Activated CD4-positive, alpha-beta T cell treated with anti-CD3 and anti-CD28 coated beads, Interleukin-2, amount 10 ng/mL, durations not matched to agents 24 days and 14 days (primary cell): ENCODE results near the gene PLXNA3. TPM values are rescaled to one million over a fixed set of nuclear protein-coding genes. Genes with fewer than 3 reads are reported as not detected.
"Not testable (repeated sequence)": the region's sequence is repeated elsewhere in the genome, so short reads cannot be mapped to it uniquely, and the experiment has no call there.

Experiments
- DNase-seq: peaks from one replicate; pipeline ENCODE4 v3.0.0; 2022
- H3K27ac Mint-ChIP-seq: one replicate; pipeline ENCODE4 v1.8.0; 2022; ENCODE audit warnings: mild to moderate bottlenecking, mixed read lengths
- H3K27me3 Mint-ChIP-seq: one replicate; pipeline ENCODE4 v1.8.0; 2022; ENCODE audit warnings: mixed read lengths
- H3K36me3 Mint-ChIP-seq: one replicate; pipeline ENCODE4 v1.8.0; 2022; ENCODE audit warnings: low read depth, mild to moderate bottlenecking, mixed read lengths
- H3K4me1 Mint-ChIP-seq: one replicate; pipeline ENCODE4 v1.8.0; 2021; ENCODE audit warnings: mixed read lengths
- H3K4me3 Mint-ChIP-seq: one replicate; pipeline ENCODE4 v1.8.0; 2022; ENCODE audit warnings: mild to moderate bottlenecking, moderate library complexity, mixed read lengths
- H3K9me3 Mint-ChIP-seq: one replicate; pipeline ENCODE4 v1.8.0; 2021; ENCODE audit warnings: mixed read lengths
- intact Hi-C: fragments of 100-400 bp; cut with micrococcal nuclease; formaldehyde crosslinking; loops from one replicate; pipeline ENCODE4 v1.15.1; 2023
- total RNA-seq: library from RNA; stranded (reverse); gene quantifications from 2 replicates; pipeline ENCODE4 v1.2.3, GENCODE V29; 2022

Gene PLXNA3
- total RNA-seq, 1 donor from 2014 or later: 55.9 TPM

- H3K9me3 Mint-ChIP-seq, DNase-seq, H3K4me3 Mint-ChIP-seq, intact Hi-C loops, H3K36me3 Mint-ChIP-seq, H3K27ac Mint-ChIP-seq, H3K27me3 Mint-ChIP-seq, H3K4me1 Mint-ChIP-seq: not testable (repeated sequence)
Measured at GRCh38 chrX:154496591-154497137, 38.6 kb downstream of the PLXNA3 start.

GRCh38 chrX:154501423-154501822 is 43.3 kb downstream of the PLXNA3 start:
- H3K9me3 Mint-ChIP-seq, H3K4me3 Mint-ChIP-seq, H3K36me3 Mint-ChIP-seq, H3K27me3 Mint-ChIP-seq, H3K4me1 Mint-ChIP-seq, DNase-seq, intact Hi-C loops, H3K27ac Mint-ChIP-seq: not testable (repeated sequence)

GRCh38 chrX:154502098-154502497 is 44.0 kb downstream of the PLXNA3 start:
- no peaks in the 10 kb centered on the region for H3K4me1 Mint-ChIP-seq
- H3K9me3 Mint-ChIP-seq: no peaks in the 10 kb centered on the region
- intact Hi-C loops: no loop called here
- no peak overlapping the region for H3K4me3 Mint-ChIP-seq
- no peak overlapping the region for H3K27ac Mint-ChIP-seq
- H3K27me3 Mint-ChIP-seq: no peaks in the 10 kb centered on the region
- peaks cover 4% of the 10 kb centered on the region for H3K36me3 Mint-ChIP-seq
- no peak for DNase-seq

- intact Hi-C loops: no loop called here
- Mint-ChIP-seq H3K9me3 (no peaks in the 10 kb centered on the region), H3K4me3 (no peak overlapping the region), H3K27ac (no peak overlapping the region), H3K36me3 (peaks cover 6% of the 10 kb centered on the region), H3K27me3 (no peaks in the 10 kb centered on the region), H3K4me1 (no peaks in the 10 kb centered on the region)
- no peak for DNase-seq
Measured at GRCh38 chrX:154502989-154503388, 44.9 kb downstream of the PLXNA3 start.

DNA sequence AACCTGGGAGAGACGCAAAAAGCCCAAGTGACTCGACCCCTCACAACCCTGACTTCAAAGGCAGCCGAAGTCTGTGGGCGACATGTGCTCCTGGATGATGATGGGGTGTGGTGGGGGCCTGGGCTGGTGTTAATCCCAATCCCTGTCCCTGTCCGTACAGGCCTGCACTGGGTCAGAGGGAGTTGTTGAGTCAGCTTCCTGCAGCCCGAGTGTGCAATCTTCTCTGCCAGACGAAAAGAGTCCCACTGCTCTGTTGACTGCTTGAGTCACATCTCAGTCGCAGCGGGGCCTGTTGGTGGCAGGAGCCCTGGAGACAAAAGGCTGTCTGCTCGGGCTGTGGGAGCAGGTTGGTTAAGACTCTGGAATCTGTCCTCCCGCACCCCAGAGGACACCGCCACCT is 47.7 kb downstream of the PLXNA3 start:
- no peaks in the 10 kb centered on the region for H3K27me3 Mint-ChIP-seq
- H3K4me3 Mint-ChIP-seq: no peak overlapping the region
- H3K36me3 Mint-ChIP-seq: peaks cover 21% of the 10 kb centered on the region
- peaks cover 1% of the 10 kb centered on the region for H3K4me1 Mint-ChIP-seq
- H3K9me3 Mint-ChIP-seq: no peaks in the 10 kb centered on the region
- no peak for DNase-seq
- intact Hi-C loops: no loop called here
- H3K27ac Mint-ChIP-seq: no peak overlapping the region

GRCh38 chrX:154506483-154507332 is 48.6 kb downstream of the PLXNA3 start:
- no peaks in the 10 kb centered on the region for H3K9me3 Mint-ChIP-seq
- H3K27me3 Mint-ChIP-seq: no peaks in the 10 kb centered on the region
- DNase-seq: no peak
- peaks cover 23% of the 10 kb centered on the region for H3K36me3 Mint-ChIP-seq
- intact Hi-C loops: no loop called here
- peaks cover 6% of the 10 kb centered on the region for H3K4me1 Mint-ChIP-seq
- H3K27ac Mint-ChIP-seq: no peak overlapping the region
- no peak overlapping the region for H3K4me3 Mint-ChIP-seq

GRCh38 chrX:154507673-154508383 is 49.7 kb downstream of the PLXNA3 start:
- no peaks in the 10 kb centered on the region for H3K27me3 Mint-ChIP-seq
- intact Hi-C loops: no loop called here

GRCh38 chrX:154508384-154508745 is 50.3 kb downstream of the PLXNA3 start:
- Mint-ChIP-seq H3K9me3 (no peaks in the 10 kb centered on the region), H3K27ac (no peak overlapping the region), H3K36me3 (peaks cover 27% of the 10 kb centered on the region), H3K4me1 (peaks cover 9% of the 10 kb centered on the region), H3K4me3 (no peak overlapping the region), H3K27me3 (no peaks in the 10 kb centered on the region)
- no peak for DNase-seq
- intact Hi-C loops: no loop called here

More at GRCh38 chrX:154507673-154508383, 49.7 kb downstream of the PLXNA3 start:
- no peak overlapping the region for H3K4me3 Mint-ChIP-seq
- H3K27ac Mint-ChIP-seq: no peak overlapping the region
- no peaks in the 10 kb centered on the region for H3K9me3 Mint-ChIP-seq
- peaks cover 9% of the 10 kb centered on the region for H3K4me1 Mint-ChIP-seq
- no peak for DNase-seq
- H3K36me3 Mint-ChIP-seq: peaks cover 27% of the 10 kb centered on the region

DNA sequence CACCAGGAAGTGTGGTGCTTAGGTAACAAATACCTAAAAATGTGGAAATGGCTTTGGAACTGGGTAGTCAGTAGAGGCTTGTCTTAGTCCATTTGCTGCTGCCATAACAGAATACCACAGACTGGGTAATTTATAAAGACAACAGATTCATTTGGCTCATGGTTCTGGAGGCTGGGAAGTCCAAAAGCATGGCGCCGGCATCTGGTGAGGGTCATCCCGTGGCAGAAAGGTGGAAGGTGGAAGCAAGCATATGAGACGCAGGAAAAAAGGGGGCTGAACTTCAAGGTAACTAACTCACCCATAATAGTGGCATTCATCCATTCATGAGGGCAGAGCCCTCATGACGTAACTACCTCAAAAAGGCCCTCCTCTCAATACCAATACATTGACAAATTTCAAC is 51.4 kb downstream of the PLXNA3 start:
- Mint-ChIP-seq H3K9me3 (no peaks in the 10 kb centered on the region), H3K27me3 (no peaks in the 10 kb centered on the region), H3K27ac (no peak overlapping the region), H3K36me3 (peaks cover 32% of the 10 kb centered on the region), H3K4me1 (peaks cover 16% of the 10 kb centered on the region), H3K4me3 (no peak overlapping the region)
- intact Hi-C loops: no loop called here
- DNase-seq: no peak

DNA sequence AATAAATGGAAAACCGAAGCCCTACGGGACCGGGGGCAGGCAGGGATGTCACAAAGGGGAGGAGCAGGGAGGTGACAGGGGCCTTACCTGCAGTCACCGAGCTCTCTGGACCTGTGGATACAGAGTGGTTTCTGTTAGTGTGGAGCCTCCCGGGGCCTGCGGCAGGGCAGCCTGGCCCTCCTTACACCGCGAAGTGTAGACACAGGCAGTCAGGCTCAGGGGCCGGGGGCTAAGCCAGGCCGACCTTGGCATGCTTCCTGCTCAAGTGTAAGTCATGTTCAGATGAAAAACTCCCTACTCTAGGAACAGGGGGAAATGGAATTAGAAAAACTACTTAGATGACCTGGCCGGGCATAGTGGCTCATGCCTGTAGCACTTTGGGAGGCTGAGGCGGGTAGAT is 53.7 kb downstream of the PLXNA3 start:
- Mint-ChIP-seq H3K4me1 (peaks cover 25% of the 10 kb centered on the region), H3K27ac (peak overlapping the region; percentile 70), H3K9me3 (no peaks in the 10 kb centered on the region), H3K36me3 (peaks cover 33% of the 10 kb centered on the region), H3K4me3 (no peak overlapping the region), H3K27me3 (no peaks in the 10 kb centered on the region)
- no peak for DNase-seq
- intact Hi-C loops: loop anchor here (10.0 kb wide), 1 partner anchor 137 kb away; the partner anchor contains the start of genes EMD and FLNA

- H3K27me3 Mint-ChIP-seq: no peaks in the 10 kb centered on the region
- H3K4me1 Mint-ChIP-seq: peaks cover 25% of the 10 kb centered on the region
- intact Hi-C loops: loop anchor here (10.0 kb wide), 1 partner anchor 138 kb away; the partner anchor contains the start of genes EMD and FLNA
Measured at GRCh38 chrX:154512879-154513553, 54.9 kb downstream of the PLXNA3 start.

GRCh38 chrX:154513716-154514115 is 55.6 kb downstream of the PLXNA3 start:
- H3K4me1 Mint-ChIP-seq: peaks cover 25% of the 10 kb centered on the region
- H3K36me3 Mint-ChIP-seq: peaks cover 26% of the 10 kb centered on the region
- no peaks in the 10 kb centered on the region for H3K27me3 Mint-ChIP-seq
- no peaks in the 10 kb centered on the region for H3K9me3 Mint-ChIP-seq
- no peak for DNase-seq
- H3K4me3 Mint-ChIP-seq: peak overlapping the region; percentile 50
- H3K27ac Mint-ChIP-seq: peak overlapping the region; percentile 82
- intact Hi-C loops: loop anchor here (10.0 kb wide), 1 partner anchor 139 kb away; the partner anchor contains the start of genes EMD and FLNA

More at GRCh38 chrX:154512879-154513553, 54.9 kb downstream of the PLXNA3 start:
- Mint-ChIP-seq H3K27ac (no peak overlapping the region), H3K9me3 (no peaks in the 10 kb centered on the region), H3K4me3 (no peak overlapping the region), H3K36me3 (peaks cover 30% of the 10 kb centered on the region)
- no peak for DNase-seq

GRCh38 chrX:154515090-154515965 is 57.2 kb downstream of the PLXNA3 start:
- H3K27ac Mint-ChIP-seq: peak overlapping the region; percentile 89
- H3K4me3 Mint-ChIP-seq: peak overlapping the region; percentile 90
- no peaks in the 10 kb centered on the region for H3K9me3 Mint-ChIP-seq
- peaks cover 15% of the 10 kb centered on the region for H3K36me3 Mint-ChIP-seq
- intact Hi-C loops: loop anchor here (10.0 kb wide), 1 partner anchor 141 kb away; the partner anchor contains the start of genes EMD and FLNA
- H3K4me1 Mint-ChIP-seq: peaks cover 24% of the 10 kb centered on the region
- H3K27me3 Mint-ChIP-seq: no peaks in the 10 kb centered on the region
- peak; percentile 76 for DNase-seq
